HepG2 (cell line): ENCODE results near the gene DPH6. TPM values are rescaled to one million over a fixed set of nuclear protein-coding genes. Genes with fewer than 3 reads are reported as not detected.

Experiments
- HOXA3 ChIP-seq: sonication (generic); formaldehyde crosslinking; IDR thresholded peaks from 2 replicates; pipeline ENCODE4 v1.5.0; 2020; ENCODE audit warnings: missing genetic modification reagents
- HOXA7 ChIP-seq: sonication (generic); formaldehyde crosslinking; IDR thresholded peaks from 2 replicates; pipeline ENCODE4 v1.8.1; 2022; ENCODE audit warnings: mild to moderate bottlenecking, missing genetic modification reagents, moderate library complexity
- KDM5B ChIP-seq: sonication (generic); formaldehyde crosslinking; IDR thresholded peaks from 2 replicates; pipeline ENCODE4 v1.4.0; 2020; ENCODE audit warnings: missing genetic modification reagents, mild to moderate bottlenecking, borderline replicate concordance
- NR1H2 ChIP-seq: sonication (generic); formaldehyde crosslinking; IDR thresholded peaks from 2 replicates; pipeline ENCODE4 v1.8.1; 2022; ENCODE audit warnings: low read depth, missing genetic modification reagents, borderline replicate concordance
- NR3C1 ChIP-seq: sonication (generic); formaldehyde crosslinking; IDR thresholded peaks from 2 replicates; pipeline ENCODE4 v1.4.0; 2020; ENCODE audit warnings: missing genetic modification reagents
- NRL ChIP-seq: sonication (generic); formaldehyde crosslinking; IDR thresholded peaks from 2 replicates; pipeline ENCODE4 v1.5.0; 2020; ENCODE audit warnings: missing genetic modification reagents, mild to moderate bottlenecking, moderate library complexity, borderline replicate concordance
- PRMT3 ChIP-seq: sonication (generic); formaldehyde crosslinking; IDR thresholded peaks from 2 replicates; pipeline ENCODE4 v1.8.1; 2022; ENCODE audit warnings: low read depth, mild to moderate bottlenecking, moderate library complexity, missing genetic modification reagents, borderline replicate concordance
- RFXANK ChIP-seq: IDR thresholded peaks from 2 replicates; pipeline ENCODE4 v1.6.1; 2016
- SP2 ChIP-seq: sonication (generic); formaldehyde crosslinking; IDR thresholded peaks from 2 replicates; pipeline ENCODE4 v1.5.1; 2020; ENCODE audit warnings: mild to moderate bottlenecking, missing genetic modification reagents
- SPEN ChIP-seq: sonication (generic); formaldehyde crosslinking; IDR thresholded peaks from 2 replicates; pipeline ENCODE4 v1.5.1; 2020; ENCODE audit warnings: low read depth, mild to moderate bottlenecking, missing genetic modification reagents
- ZFP82 ChIP-seq: sonication (generic); formaldehyde crosslinking; IDR thresholded peaks from 2 replicates; pipeline ENCODE4 v1.5.1; 2020; ENCODE audit warnings: mild to moderate bottlenecking, missing genetic modification reagents, borderline replicate concordance
- ZMYM3 ChIP-seq: sonication (generic); formaldehyde crosslinking; IDR thresholded peaks from 2 replicates; pipeline ENCODE4 v1.5.1; 2020; ENCODE audit warnings: mild to moderate bottlenecking, missing genetic modification reagents
- ZNF337 ChIP-seq: sonication (generic); formaldehyde crosslinking; IDR thresholded peaks from 2 replicates; pipeline ENCODE4 v1.5.1; 2020; ENCODE audit warnings: missing genetic modification reagents, low read depth, mild to moderate bottlenecking, borderline replicate concordance
- ZNF446 ChIP-seq: sonication (generic); formaldehyde crosslinking; IDR thresholded peaks from 2 replicates; pipeline ENCODE4 v1.5.0; 2020; ENCODE audit warnings: mild to moderate bottlenecking, missing genetic modification reagents
- ZNF570 ChIP-seq: sonication (generic); formaldehyde crosslinking; IDR thresholded peaks from 2 replicates; pipeline ENCODE4 v1.4.0; 2020; ENCODE audit warnings: mild to moderate bottlenecking, missing genetic modification reagents, borderline replicate concordance
- ZNF644 ChIP-seq: IDR thresholded peaks from 2 replicates; pipeline ENCODE4 v1.6.1; 2016; ENCODE audit warnings: low read depth
- ZNF709 ChIP-seq: sonication (generic); formaldehyde crosslinking; IDR thresholded peaks from 2 replicates; pipeline ENCODE4 v1.5.0; 2020; ENCODE audit warnings: mild to moderate bottlenecking, missing genetic modification reagents
- ZNF776 ChIP-seq: sonication (generic); formaldehyde crosslinking; IDR thresholded peaks from 2 replicates; pipeline ENCODE4 v1.4.0; 2020; ENCODE audit warnings: mild to moderate bottlenecking, missing genetic modification reagents
- ZNF891 ChIP-seq: sonication (generic); formaldehyde crosslinking; IDR thresholded peaks from 2 replicates; pipeline ENCODE4 v1.5.0; 2020; ENCODE audit warnings: mild to moderate bottlenecking, missing genetic modification reagents
- ZSCAN20 ChIP-seq: sonication (generic); formaldehyde crosslinking; IDR thresholded peaks from 2 replicates; pipeline ENCODE4 v1.4.0; 2020; ENCODE audit warnings: missing genetic modification reagents, mild to moderate bottlenecking, borderline replicate concordance
- polyA plus RNA-seq, 8 experiments: library from polyadenylated mRNA; depleted of rRNA in 3 of 8; stranded (reverse) in 7 of 8; unstranded in 1 of 8; fragments of >200 nt; fragmentation: Illumina TruSeq in 4 of 8; extraction: Trizol in 4 of 8; gene quantifications; 2 replicates each; pipeline versions ENCODE4 v1.2.1 to v1.2.3, GENCODE V29; 2011 to 2016; ENCODE audit warnings: low read depth in 4 of 8, missing spikeins in 1 of 8, mixed read lengths in 1 of 8; ENCODE audit not compliant: insufficient read depth in 1 of 8
- total RNA-seq, 5 experiments: library from RNA; depleted of rRNA; stranded (reverse); fragments of >200 nt; fragmentation: Illumina TruSeq; extraction: Trizol; gene quantifications; 2 replicates each; pipeline ENCODE4 v1.2.3, GENCODE V29; 2016; ENCODE audit warnings: low read depth in 1 of 5
- TF ChIP-seq, protein P1 (sequence below): sonication (generic); formaldehyde crosslinking; conservative IDR thresholded peaks from 2 replicates; pipeline ENCODE4 v1.8.0; 2022; ENCODE audit warnings: missing genetic modification reagents
- TF ChIP-seq, protein P2 (sequence below): sonication (generic); formaldehyde crosslinking; IDR thresholded peaks from 2 replicates; pipeline ENCODE4 v1.8.0; 2022; ENCODE audit warnings: mild to moderate bottlenecking, missing genetic modification reagents, moderate library complexity
- TF ChIP-seq, protein P3 (sequence below): sonication (generic); formaldehyde crosslinking; IDR thresholded peaks from 2 replicates; pipeline ENCODE4 v1.8.1; 2023; ENCODE audit warnings: mild to moderate bottlenecking, missing genetic modification reagents

The DPH6 gene
- total and polyA plus RNA-seq, 2 of the 13 experiments (the other 11 are each of a cell fraction or from before 2014, with no cell fraction given) = 10.2 to 25.8 TPM

DNA sequence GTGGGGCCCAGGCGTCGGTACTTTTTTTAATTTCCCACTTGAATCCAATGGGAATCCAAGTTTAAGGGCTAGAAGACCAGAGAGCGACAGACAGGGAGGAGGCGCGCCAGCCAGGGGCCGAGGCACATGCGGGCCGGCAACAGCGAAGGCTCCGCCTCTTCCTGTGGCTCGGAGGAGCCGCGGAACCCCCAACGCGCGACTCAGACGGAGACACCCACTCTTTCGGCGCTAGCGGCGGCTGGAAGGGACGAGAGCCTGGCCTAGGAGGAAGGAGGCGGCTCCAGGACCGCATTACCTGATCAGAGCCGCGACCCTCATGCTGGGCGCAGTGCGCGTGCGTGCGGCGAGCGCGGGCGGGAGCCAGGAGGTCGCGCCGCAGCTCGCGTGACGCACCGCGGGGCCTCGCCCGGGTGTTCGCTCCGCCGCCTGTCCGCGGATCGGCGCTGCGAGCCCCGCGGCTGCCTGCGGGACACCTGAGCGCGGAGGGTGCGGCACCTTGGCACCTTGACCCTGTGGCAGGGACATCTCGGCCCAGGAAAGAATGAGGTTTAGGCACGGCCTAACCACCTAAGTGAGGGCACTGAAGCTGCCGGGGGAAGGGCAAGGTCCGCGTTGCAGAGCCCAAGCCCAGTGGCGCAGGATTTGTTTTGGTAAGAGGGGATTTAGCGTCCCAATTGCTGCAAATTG lies at the start of gene DPH6 (continued):
- TF ChIP-seq ZNF446 (CRISPR knock-in tag) (no peak), ZFP82 (no peak), ZNF776 (peak; percentile 61; the same call in 1 of the 2 replicates), ZNF709 (CRISPR knock-in tag) (peak; percentile 84; the same call in 1 of the 2 replicates), ZSCAN20 (CRISPR knock-in tag) (no peak), ZMYM3 (CRISPR knock-in tag) (0 out of 2 replicates have a peak, but pooled peaks have one; percentile 13), ZNF644 (CRISPR knock-in tag) (no peak), HOXA7 (CRISPR knock-in tag) (no peak), SPEN (CRISPR knock-in tag) (peak; percentile 95), NRL (0 out of 2 replicates have a peak, but pooled peaks have one; percentile 48), KDM5B (CRISPR knock-in tag) (peak; percentile 74; the same call in 1 of the 2 replicates), RFXANK (CRISPR knock-in tag) (no peak), ZNF337 (no peak), ZNF891 (peak; percentile 98), ZNF570 (CRISPR knock-in tag) (no peak; the same call in 1 of the 2 replicates), HOXA3 (CRISPR knock-in tag) (peak; percentile 88; the same call in 1 of the 2 replicates), NR3C1 (no peak), SP2 (no peak), PRMT3 (CRISPR knock-in tag) (peak; percentile 81; the same call in 1 of the 2 replicates), NR1H2 (CRISPR knock-in tag) (no peak)
- TF ChIP-seq, protein P1, sequence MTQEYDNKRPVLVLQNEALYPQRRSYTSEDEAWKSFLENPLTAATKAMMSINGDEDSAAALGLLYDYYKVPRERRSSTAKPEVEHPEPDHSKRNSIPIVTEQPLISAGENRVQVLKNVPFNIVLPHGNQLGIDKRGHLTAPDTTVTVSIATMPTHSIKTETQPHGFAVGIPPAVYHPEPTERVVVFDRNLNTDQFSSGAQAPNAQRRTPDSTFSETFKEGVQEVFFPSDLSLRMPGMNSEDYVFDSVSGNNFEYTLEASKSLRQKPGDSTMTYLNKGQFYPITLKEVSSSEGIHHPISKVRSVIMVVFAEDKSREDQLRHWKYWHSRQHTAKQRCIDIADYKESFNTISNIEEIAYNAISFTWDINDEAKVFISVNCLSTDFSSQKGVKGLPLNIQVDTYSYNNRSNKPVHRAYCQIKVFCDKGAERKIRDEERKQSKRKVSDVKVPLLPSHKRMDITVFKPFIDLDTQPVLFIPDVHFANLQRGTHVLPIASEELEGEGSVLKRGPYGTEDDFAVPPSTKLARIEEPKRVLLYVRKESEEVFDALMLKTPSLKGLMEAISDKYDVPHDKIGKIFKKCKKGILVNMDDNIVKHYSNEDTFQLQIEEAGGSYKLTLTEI (CRISPR knock-in tag) = no peak
- TF ChIP-seq, protein P2, sequence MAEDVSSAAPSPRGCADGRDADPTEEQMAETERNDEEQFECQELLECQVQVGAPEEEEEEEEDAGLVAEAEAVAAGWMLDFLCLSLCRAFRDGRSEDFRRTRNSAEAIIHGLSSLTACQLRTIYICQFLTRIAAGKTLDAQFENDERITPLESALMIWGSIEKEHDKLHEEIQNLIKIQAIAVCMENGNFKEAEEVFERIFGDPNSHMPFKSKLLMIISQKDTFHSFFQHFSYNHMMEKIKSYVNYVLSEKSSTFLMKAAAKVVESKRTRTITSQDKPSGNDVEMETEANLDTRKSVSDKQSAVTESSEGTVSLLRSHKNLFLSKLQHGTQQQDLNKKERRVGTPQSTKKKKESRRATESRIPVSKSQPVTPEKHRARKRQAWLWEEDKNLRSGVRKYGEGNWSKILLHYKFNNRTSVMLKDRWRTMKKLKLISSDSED (CRISPR knock-in tag) = 0 out of 2 replicates have a peak, but pooled peaks have one; percentile 38
- TF ChIP-seq, protein P3, sequence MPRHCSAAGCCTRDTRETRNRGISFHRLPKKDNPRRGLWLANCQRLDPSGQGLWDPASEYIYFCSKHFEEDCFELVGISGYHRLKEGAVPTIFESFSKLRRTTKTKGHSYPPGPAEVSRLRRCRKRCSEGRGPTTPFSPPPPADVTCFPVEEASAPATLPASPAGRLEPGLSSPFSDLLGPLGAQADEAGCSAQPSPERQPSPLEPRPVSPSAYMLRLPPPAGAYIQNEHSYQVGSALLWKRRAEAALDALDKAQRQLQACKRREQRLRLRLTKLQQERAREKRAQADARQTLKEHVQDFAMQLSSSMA (CRISPR knock-in tag) = peak; percentile 71; the same call in 1 of the 2 replicates
